ENCODE results near the gene CTXN1.

- TF ChIP-seq JUN (IDR thresholded peaks at IDR 0.05; ENCODE audit: borderline replicate concordance, insufficient read depth, insufficient read length, low read depth) = no peak
- TF ChIP-seq, protein P1, sequence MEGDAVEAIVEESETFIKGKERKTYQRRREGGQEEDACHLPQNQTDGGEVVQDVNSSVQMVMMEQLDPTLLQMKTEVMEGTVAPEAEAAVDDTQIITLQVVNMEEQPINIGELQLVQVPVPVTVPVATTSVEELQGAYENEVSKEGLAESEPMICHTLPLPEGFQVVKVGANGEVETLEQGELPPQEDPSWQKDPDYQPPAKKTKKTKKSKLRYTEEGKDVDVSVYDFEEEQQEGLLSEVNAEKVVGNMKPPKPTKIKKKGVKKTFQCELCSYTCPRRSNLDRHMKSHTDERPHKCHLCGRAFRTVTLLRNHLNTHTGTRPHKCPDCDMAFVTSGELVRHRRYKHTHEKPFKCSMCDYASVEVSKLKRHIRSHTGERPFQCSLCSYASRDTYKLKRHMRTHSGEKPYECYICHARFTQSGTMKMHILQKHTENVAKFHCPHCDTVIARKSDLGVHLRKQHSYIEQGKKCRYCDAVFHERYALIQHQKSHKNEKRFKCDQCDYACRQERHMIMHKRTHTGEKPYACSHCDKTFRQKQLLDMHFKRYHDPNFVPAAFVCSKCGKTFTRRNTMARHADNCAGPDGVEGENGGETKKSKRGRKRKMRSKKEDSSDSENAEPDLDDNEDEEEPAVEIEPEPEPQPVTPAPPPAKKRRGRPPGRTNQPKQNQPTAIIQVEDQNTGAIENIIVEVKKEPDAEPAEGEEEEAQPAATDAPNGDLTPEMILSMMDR (IDR thresholded peaks at IDR 0.05; ENCODE audit: extremely low read depth in 1 of 2, insufficient read depth in 1 of 2, low read depth in 1 of 2, low read length in 2 of 2) = no peak
- no peak for TF ChIP-seq POLR2AphosphoS5 (IDR thresholded peaks at IDR 0.05; ENCODE audit: insufficient read depth, low read depth, low read length)
- TF ChIP-seq POLR2A (IDR thresholded peaks at IDR 0.05; ENCODE audit: low read depth, low read length) = no peak
- TF ChIP-seq FOS (IDR thresholded peaks at IDR 0.05; ENCODE audit: borderline replicate concordance, insufficient read depth, low read length) = no peak
- TF ChIP-seq EZH2 (IDR thresholded peaks at IDR 0.05; ENCODE audit: borderline replicate concordance, low read depth, low read length, severe bottlenecking) = no peak
- no peak for TF ChIP-seq MYC (IDR thresholded peaks at IDR 0.05; ENCODE audit: low read depth, low read length)
- TF ChIP-seq GATA2 (IDR thresholded peaks at IDR 0.05; ENCODE audit: insufficient read depth, insufficient read length, low read depth, low read length) = no peak
These were observed 47.9 kb upstream of the CTXN1 start for GRCh38 chr19:7973883-7974282.
